Naive thymus-derived CD4-positive, alpha-beta T cell (primary cell): Measurements from ENCODE around the gene SIGLEC15. TPM values are rescaled to one million over a fixed set of nuclear protein-coding genes. Genes with fewer than 3 reads are reported as not detected.
A peak's percentile ranks its signal among the peaks of the same experiment; 100 is the strongest.
"Not testable (repeated sequence)": the region's sequence is repeated elsewhere in the genome, so short reads cannot be mapped to it uniquely, and the experiment has no call there.

Experiments
- ATAC-seq: fragments of 150-1000 bp; cut with Tn5 transposase; 2 replicates; pipeline ENCODE4 v1.10.0; 2021; ENCODE audit warnings: mild to moderate bottlenecking, moderate library complexity
- CTCF ChIA-PET: fragments of 350-600 bp; sonication (Branson Sonifier 250); formaldehyde crosslinking; loops from one replicate; lab custom pipeline; 2021; ENCODE audit warnings: antibody characterized with exemption; lab: Charles Lee
- POLR2A ChIA-PET: fragments of 350-600 bp; sonication (Branson Sonifier 250); formaldehyde crosslinking; loops from one replicate; lab custom pipeline; 2021; ENCODE audit warnings: antibody characterized with exemption, inconsistent platforms; lab: Charles Lee
- DNase-seq, 9 donors: peaks; one replicate each; pipeline versions ENCODE4 v3.0.0 to v3.0.0-alpha.2; 2020 to 2022; ENCODE audit warnings: mixed read lengths in 1 of 9
- H3K27ac ChIP-seq: one replicate; pipeline ENCODE4 v1.7.0; 2013; ENCODE audit warnings: mild to moderate bottlenecking, low read depth, low read length, moderate library complexity
- H3K27me3 ChIP-seq, 2 donors: one replicate each; pipeline ENCODE4 v1.7.0; 2013; ENCODE audit warnings: low read length in 2 of 2, mild to moderate bottlenecking in 2 of 2, moderate library complexity in 2 of 2; ENCODE audit not compliant: control insufficient read depth in 2 of 2, insufficient read depth in 2 of 2
- H3K36me3 ChIP-seq, 3 experiments: 1 replicate in 2 of 3; 2 replicates in 1 of 3; pipeline ENCODE4 v1.7.0; 2013; ENCODE audit warnings: low read length in 3 of 3, mild to moderate bottlenecking in 3 of 3, moderate library complexity in 1 of 3; ENCODE audit not compliant: insufficient read depth in 3 of 3, control insufficient read depth in 2 of 3
- H3K4me1 ChIP-seq, 2 donors: one replicate each; pipeline ENCODE4 v1.7.0; 2013; ENCODE audit warnings: low read length in 2 of 2, mild to moderate bottlenecking in 2 of 2, moderate library complexity in 1 of 2; ENCODE audit not compliant: control insufficient read depth in 2 of 2, insufficient read depth in 2 of 2
- H3K4me3 ChIP-seq: 2 replicates; pipeline ENCODE4 v1.7.0; 2013; ENCODE audit warnings: mild to moderate bottlenecking, low read length
- H3K9me3 ChIP-seq, 3 experiments: 1 replicate in 2 of 3; 2 replicates in 1 of 3; pipeline ENCODE4 v1.7.0; 2013; ENCODE audit warnings: low read length in 3 of 3; ENCODE audit not compliant: control insufficient read depth in 2 of 3
- H3K27ac Mint-ChIP-seq, 9 donors: one replicate each; pipeline ENCODE4 v1.8.0; 2020 to 2022; ENCODE audit warnings: mixed read lengths in 9 of 9, mild to moderate bottlenecking in 8 of 9, moderate library complexity in 5 of 9, inconsistent platforms in 2 of 9
- H3K27me3 Mint-ChIP-seq, 5 donors: one replicate each; pipeline ENCODE4 v1.8.0; 2021 to 2022; ENCODE audit warnings: mixed read lengths in 5 of 5, mild to moderate bottlenecking in 1 of 5
- H3K36me3 Mint-ChIP-seq, 5 donors: one replicate each; pipeline ENCODE4 v1.8.0; 2020 to 2022; ENCODE audit warnings: mixed read lengths in 5 of 5, mild to moderate bottlenecking in 3 of 5, inconsistent platforms in 1 of 5
- H3K4me1 Mint-ChIP-seq, 7 donors: one replicate each; pipeline ENCODE4 v1.8.0; 2020 to 2022; ENCODE audit warnings: mixed read lengths in 7 of 7, mild to moderate bottlenecking in 3 of 7, inconsistent platforms in 1 of 7
- H3K4me3 Mint-ChIP-seq, 10 donors: one replicate each; pipeline ENCODE4 v1.8.0; 2020 to 2022; ENCODE audit warnings: mild to moderate bottlenecking in 10 of 10, mixed read lengths in 10 of 10, moderate library complexity in 6 of 10, inconsistent platforms in 2 of 10
- H3K9me3 Mint-ChIP-seq, 11 donors: one replicate each; pipeline ENCODE4 v1.8.0; 2020 to 2022; ENCODE audit warnings: mixed read lengths in 11 of 11, mild to moderate bottlenecking in 4 of 11, inconsistent platforms in 1 of 11, moderate library complexity in 1 of 11
- intact Hi-C, 2 donors: fragments of 100-400 bp; cut with micrococcal nuclease; formaldehyde crosslinking; loops; one replicate each; pipeline ENCODE4 v1.15.1; 2023
- polyA plus RNA-seq, 2 donors: library from polyadenylated mRNA; unstranded; fragments of 300-500 nt; fragmentation: Illumina TruSeq; gene quantifications; one replicate each; pipeline ENCODE4 v1.2.3, GENCODE V29; 2021
- total RNA-seq, 6 experiments: library from RNA in 5 of 6; stranded (reverse) in 5 of 6; gene quantifications; 1 replicate in 5 of 6; 2 replicates in 1 of 6; pipeline ENCODE4 v1.2.3 and lab custom pipeline; 2021 to 2026

Gene SIGLEC15
- total and polyA plus RNA-seq, 7 experiments from 2014 or later = 0.13 to 1.3 TPM; not detected in 5

GRCh38 chr18:45826084-45826483 lies 609 bp downstream of the SIGLEC15 start:
- ATAC-seq (no peak), DNase-seq (no peak)
- H3K4me3 ChIP-seq = no peak overlapping the region
- Mint-ChIP-seq H3K9me3 (peaks cover 0 to 11% (median 0%) of the 10 kb centered on the region in 11 donors), H3K4me3 (peak overlapping the region in 3 of 10 donors; percentile 19 to 52 (median 23)), H3K27ac (no peak overlapping the region), H3K27me3 (peaks cover 5 to 22% (median 10%) of the 10 kb centered on the region in 5 donors), H3K4me1 (peaks cover 16 to 35% (median 26%) of the 10 kb centered on the region in 7 donors), H3K36me3 (peaks cover 0 to 3% (median 0%) of the 10 kb centered on the region in 5 donors)
- no peaks in the 10 kb centered on the region for H3K9me3 ChIP-seq
- H3K36me3 ChIP-seq = no peaks in the 10 kb centered on the region
- H3K27ac ChIP-seq = no peak overlapping the region
- intact Hi-C loops = no loop called here
- CTCF ChIA-PET = interaction anchor here (0.7 kb wide), 1 partner anchor 120 kb away, joined by 3 read pairs; no protein-coding TSS in a partner anchor
- POLR2A ChIA-PET = no interaction called here
- H3K4me1 ChIP-seq = peaks cover 0 to 9% of the 10 kb centered on the region in 2 donors
- no peaks in the 10 kb centered on the region for H3K27me3 ChIP-seq

- H3K36me3 ChIP-seq, DNase-seq, POLR2A ChIA-PET, H3K4me1 ChIP-seq, H3K27ac Mint-ChIP-seq, H3K27me3 ChIP-seq, H3K9me3 ChIP-seq, CTCF ChIA-PET, H3K4me3 ChIP-seq, H3K9me3 Mint-ChIP-seq, ATAC-seq, intact Hi-C loops, H3K4me3 Mint-ChIP-seq, H3K36me3 Mint-ChIP-seq, H3K27ac ChIP-seq: not testable (repeated sequence)
- H3K27me3 Mint-ChIP-seq = peaks cover 4 to 20% (median 8%) of the 10 kb centered on the region in 5 donors
- peaks cover 16 to 35% (median 26%) of the 10 kb centered on the region in 7 donors for H3K4me1 Mint-ChIP-seq
Measured at GRCh38 chr18:45826716-45827115, 1.2 kb downstream of the SIGLEC15 start.

- H3K36me3 ChIP-seq = no peaks in the 10 kb centered on the region
- intact Hi-C loops = no loop called here
- H3K27me3 ChIP-seq = no peaks in the 10 kb centered on the region
- Mint-ChIP-seq H3K27me3 (peaks cover 3 to 14% (median 13%) of the 10 kb centered on the region in 5 donors), H3K36me3 (no peaks in the 10 kb centered on the region), H3K4me3 (peak overlapping the region in 1 of 10 donors; percentile 28), H3K9me3 (no peaks in the 10 kb centered on the region), H3K4me1 (peaks cover 16 to 35% (median 26%) of the 10 kb centered on the region in 7 donors), H3K27ac (peak overlapping the region in 1 of 9 donors; percentile 32)
- DNase-seq (no peak), ATAC-seq (peak; percentile 61)
- H3K4me3 ChIP-seq = no peak overlapping the region
- ChIA-PET POLR2A (no interaction called here), CTCF (no interaction called here)
- peaks cover 0 to 9% of the 10 kb centered on the region in 2 donors for H3K4me1 ChIP-seq
- H3K9me3 ChIP-seq = no peaks in the 10 kb centered on the region
- H3K27ac ChIP-seq = no peak overlapping the region
Measured at GRCh38 chr18:45828917-45829811, 3.7 kb downstream of the SIGLEC15 start.

- intact Hi-C loops = no loop called here
- DNase-seq = no peak
- Mint-ChIP-seq H3K27me3 (peaks cover 5 to 17% (median 17%) of the 10 kb centered on the region in 5 donors), H3K36me3 (peaks cover 0 to 1% (median 0%) of the 10 kb centered on the region in 5 donors), H3K27ac (peak overlapping the region in 1 of 9 donors; percentile 72), H3K4me3 (peak overlapping the region in 1 of 10 donors; percentile 28), H3K4me1 (peaks cover 14 to 28% (median 19%) of the 10 kb centered on the region in 7 donors), H3K9me3 (no peaks in the 10 kb centered on the region)
- H3K4me3 ChIP-seq = no peak overlapping the region
- H3K27me3 ChIP-seq = no peaks in the 10 kb centered on the region
- no peaks in the 10 kb centered on the region for H3K9me3 ChIP-seq
- ChIA-PET POLR2A (no interaction called here), CTCF (no interaction called here)
- peaks cover 0 to 9% of the 10 kb centered on the region in 2 donors for H3K4me1 ChIP-seq
- ATAC-seq = no peak
- no peak overlapping the region for H3K27ac ChIP-seq
- H3K36me3 ChIP-seq = no peaks in the 10 kb centered on the region
Measured at GRCh38 chr18:45829855-45830254, 4.4 kb downstream of the SIGLEC15 start.

- H3K36me3 ChIP-seq = no peaks in the 10 kb centered on the region
- intact Hi-C loops = no loop called here
- Mint-ChIP-seq H3K36me3 (peaks cover 0 to 10% (median 0%) of the 10 kb centered on the region in 5 donors), H3K27ac (no peak overlapping the region), H3K27me3 (peaks cover 15 to 28% (median 27%) of the 10 kb centered on the region in 5 donors), H3K9me3 (no peaks in the 10 kb centered on the region), H3K4me1 (peaks cover 9 to 18% (median 13%) of the 10 kb centered on the region in 7 donors), H3K4me3 (no peak overlapping the region)
- no peaks in the 10 kb centered on the region for H3K9me3 ChIP-seq
- DNase-seq (no peak), ATAC-seq (no peak)
- ChIA-PET POLR2A (no interaction called here), CTCF (no interaction called here)
- no peaks in the 10 kb centered on the region for H3K27me3 ChIP-seq
- peaks cover 0 to 1% of the 10 kb centered on the region in 2 donors for H3K4me1 ChIP-seq
- no peak overlapping the region for H3K27ac ChIP-seq
- H3K4me3 ChIP-seq = no peak overlapping the region
Measured at GRCh38 chr18:45830917-45831316, 5.4 kb downstream of the SIGLEC15 start.

GRCh38 chr18:45833846-45834245 lies 8.4 kb downstream of the SIGLEC15 start:
- Histone ChIP-seq H3K4me3 (no peak overlapping the region), H3K27me3 (peaks cover 0 to 4% of the 10 kb centered on the region in 2 donors), H3K4me1 (no peaks in the 10 kb centered on the region), H3K36me3 (no peaks in the 10 kb centered on the region), H3K9me3 (no peaks in the 10 kb centered on the region), H3K27ac (no peak overlapping the region)
- peaks cover 0 to 10% (median 0%) of the 10 kb centered on the region in 5 donors for H3K36me3 Mint-ChIP-seq
- intact Hi-C loops = no loop called here
- H3K4me1 Mint-ChIP-seq = peaks cover 6 to 11% (median 7%) of the 10 kb centered on the region in 7 donors
- H3K27ac Mint-ChIP-seq = no peak overlapping the region
- no peaks in the 10 kb centered on the region for H3K9me3 Mint-ChIP-seq
- no peak for ATAC-seq
- POLR2A ChIA-PET = no interaction called here
- DNase-seq = no peak
- no peak overlapping the region for H3K4me3 Mint-ChIP-seq
- CTCF ChIA-PET = no interaction called here
- peaks cover 26 to 46% (median 44%) of the 10 kb centered on the region in 5 donors for H3K27me3 Mint-ChIP-seq
